NOMO-1 (cell line): ENCODE results near the gene SDK2.
"Not testable (repeated sequence)": the region's sequence is repeated elsewhere in the genome, so short reads cannot be mapped to it uniquely, and the experiment has no call there.

Experiments used
- DNase-seq, 2 experiments: peaks; one replicate each; lab custom pipeline; 2025; ENCODE audit not compliant: unreplicated experiment in 2 of 2; lab: John Stamatoyannopoulos, UW

SDK2 gene

DNA sequence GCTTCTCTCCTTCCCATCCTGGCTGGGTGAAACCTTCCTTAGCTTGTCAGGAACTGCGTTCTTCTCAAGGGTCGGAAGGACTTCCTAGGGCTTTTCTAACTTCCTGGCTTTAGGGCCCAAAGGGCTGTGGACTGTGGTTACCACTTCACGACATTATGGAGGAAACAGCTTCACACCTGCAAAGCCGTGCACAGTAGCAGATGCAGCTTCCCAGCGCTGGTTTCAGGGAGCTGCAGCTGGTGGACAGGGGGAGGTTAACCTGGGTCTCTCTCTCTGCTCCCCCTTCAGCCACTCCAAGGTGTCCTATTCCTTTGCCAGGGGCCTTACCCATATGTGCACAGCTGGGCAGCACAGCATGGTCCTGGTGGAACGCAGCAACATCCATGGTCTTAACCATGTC, 176.6 kb downstream of the SDK2 start:
- DNase-seq, result no peak

DNA sequence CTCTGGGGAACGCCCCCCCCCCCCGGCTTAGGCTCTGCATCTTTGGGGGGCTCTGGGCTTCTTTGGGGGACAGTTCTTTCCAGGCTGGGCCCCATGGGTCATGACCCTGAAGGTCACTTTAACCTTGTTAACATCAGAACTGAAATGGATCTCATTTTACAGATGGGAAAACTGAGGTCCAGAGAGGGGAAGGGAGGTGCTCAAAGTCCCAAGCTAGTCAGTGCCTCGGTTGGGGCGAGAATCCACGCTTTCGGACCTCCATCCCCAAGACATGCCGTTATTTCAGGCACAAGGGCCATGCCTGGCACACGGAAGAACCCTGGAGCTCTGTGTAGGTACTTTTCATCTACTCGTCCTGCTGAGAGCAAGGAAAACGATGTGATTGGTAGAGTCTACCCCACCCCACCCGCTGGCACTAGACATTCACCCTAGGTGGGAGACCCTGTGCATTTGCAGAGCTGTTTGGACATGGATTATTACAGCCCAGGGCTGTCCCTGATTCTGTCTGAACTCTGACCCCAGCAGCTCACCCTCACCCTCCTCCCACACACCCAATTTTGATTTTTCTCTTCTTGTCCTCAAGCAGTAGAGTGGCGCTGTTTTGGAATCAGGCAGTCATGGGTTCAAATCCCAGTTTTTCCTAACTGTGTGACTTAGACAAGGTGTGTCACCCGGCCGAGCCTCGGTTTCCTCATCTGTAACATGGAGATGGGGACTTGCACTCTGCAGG, 177.4 kb downstream of the SDK2 start:
- DNase-seq, result no peak

DNA sequence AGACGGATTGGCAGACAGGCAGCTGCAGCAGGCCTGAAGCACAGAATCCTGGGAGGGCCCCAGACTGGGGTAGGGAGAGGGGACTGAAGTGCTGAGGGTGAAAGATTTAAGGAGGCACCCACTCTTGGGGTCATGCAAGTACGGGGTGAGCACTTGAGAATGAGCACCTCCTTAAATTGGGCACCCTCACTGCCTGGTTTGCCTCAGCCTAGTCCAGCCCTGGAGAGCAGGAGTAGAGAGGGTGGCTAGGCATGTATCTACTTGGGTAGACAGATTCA, 178.4 kb downstream of the SDK2 start:
- no peak for DNase-seq

DNA sequence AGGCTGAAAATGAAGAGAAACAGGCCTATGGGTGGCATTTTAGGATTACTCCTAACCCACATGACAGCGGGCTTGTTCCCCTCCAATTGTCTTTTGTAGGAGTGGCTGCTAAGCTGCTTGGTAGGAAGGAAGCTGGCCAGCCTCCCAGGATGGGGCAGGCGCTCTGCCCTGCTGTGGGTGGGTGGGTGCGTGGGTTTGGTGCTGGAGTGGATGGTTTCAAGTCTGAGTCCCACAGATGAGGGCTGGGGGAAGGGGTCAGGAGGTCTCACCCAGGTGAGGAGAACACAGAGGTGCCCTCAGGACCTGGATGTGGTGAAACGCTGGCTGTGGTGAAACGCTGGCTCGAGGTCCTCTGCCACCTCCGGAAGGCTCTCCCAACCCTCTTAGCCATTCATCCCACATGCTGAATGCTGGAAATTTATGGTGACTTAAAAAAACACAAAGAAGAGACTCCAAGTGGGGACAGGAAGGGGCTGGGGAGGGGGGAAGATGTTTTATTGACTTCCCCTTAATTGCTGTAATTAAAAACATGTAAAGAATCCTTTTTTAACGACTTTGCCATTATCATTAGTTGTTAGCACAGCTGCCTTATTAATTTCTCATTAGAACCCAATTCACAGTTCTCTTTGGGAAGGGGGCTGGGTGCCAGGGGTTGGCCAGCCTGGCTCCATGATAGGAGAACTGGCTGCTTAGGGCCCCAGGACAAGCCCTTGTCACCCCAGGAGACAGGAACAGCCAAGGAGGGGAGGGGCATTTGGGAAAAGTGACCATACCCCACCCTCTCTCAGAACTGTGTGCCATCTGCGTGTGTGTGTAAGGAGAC, 178.9 kb downstream of the SDK2 start:
- DNase-seq, result no peak

DNA sequence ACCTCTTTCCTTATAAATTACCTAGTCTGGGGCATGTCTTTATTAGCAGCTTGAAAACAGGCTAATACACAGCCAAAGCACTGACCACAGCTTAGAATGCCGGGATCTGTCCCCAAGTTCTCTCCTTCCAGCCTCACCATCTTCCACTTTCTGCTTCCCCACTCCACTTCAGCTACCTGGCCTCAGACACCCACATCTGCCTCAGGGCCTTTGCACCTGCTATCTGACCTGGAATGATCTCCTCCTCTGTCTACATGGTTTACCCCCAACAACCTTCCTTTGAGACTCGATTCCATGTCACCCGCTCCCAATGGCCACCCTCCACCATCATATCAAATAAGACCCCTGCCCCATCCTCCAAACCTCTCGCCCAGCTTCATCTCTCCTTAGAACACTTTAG, 179.8 kb downstream of the SDK2 start:
- no peak for DNase-seq

DNA sequence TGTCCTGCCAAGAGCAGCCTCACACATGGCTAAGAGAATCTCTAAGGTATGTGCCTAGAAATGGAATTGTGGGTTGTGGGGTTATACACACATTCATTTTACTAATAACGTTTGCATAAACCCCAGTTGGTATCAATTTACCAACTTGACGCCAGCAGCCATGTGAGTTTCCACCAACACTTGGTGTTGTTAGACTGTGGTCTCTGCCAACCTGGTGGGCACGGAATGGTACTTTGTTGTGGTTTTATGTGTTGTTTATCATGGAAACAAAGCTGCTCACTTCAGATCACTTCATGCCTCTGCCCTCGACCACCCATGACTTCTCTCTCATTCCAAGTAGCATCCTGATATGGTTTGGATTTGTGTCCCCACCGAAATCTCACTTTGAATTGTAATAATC, 180.4 kb downstream of the SDK2 start:
- DNase-seq, result no peak

DNA sequence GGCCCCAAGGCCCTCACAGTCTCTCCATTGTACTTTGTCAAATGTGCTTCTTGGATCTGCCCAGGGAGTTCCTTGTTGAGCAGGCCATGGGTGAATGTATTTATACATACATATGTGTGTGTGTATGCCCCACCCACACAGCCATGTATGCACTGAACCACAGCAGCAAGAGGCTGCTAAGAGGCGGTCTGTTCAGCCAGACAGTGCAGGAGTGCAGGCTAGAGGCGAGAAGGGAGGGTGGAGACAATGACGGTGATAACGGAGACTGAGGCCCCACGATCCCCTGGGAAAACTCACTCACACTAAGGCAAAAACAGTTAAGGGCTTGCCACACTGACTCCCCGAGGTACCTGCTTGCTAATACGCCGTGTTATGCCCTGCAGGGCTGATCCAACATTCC, 181.4 kb downstream of the SDK2 start:
- DNase-seq, result no peak

DNA sequence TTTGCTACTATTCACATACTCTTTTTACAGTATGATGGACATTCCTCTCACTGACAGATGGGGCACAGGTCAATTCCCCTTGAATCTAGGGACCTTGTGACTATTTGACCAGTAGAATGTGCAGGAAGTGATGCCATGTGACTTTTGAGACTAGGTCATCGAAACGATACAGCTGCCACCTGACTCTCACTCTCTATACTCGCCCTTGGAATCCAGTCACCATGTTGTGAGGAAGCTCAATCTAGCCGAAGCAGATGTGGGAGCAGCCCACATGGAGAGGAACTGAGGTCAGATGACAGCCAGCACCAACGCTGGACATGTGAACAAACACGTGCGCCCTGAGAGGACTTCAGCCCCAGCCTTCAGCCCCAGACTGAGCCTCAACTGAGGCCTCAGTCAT, 184.3 kb downstream of the SDK2 start:
- DNase-seq, result no peak

DNA sequence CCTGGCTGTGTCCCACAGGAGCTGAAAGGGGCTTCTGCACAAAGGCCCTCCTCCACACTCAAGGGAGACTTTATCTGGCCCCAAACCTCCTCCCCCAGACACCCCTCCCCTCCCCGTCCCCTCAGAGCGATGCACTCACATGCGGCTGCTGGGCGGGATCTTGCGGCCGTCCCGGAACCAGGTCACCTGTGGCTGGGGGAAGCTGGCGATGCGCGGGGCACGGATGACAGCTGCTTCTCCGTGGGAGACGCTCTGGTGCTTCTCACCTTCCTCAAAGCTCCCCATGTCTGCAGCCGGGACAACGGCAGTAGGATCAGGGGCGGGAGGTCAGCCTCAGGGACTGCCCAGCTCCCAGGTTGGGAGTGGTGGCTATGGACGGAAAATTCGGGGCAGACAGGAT, 188.5 kb downstream of the SDK2 start:
- no peak for DNase-seq

DNA sequence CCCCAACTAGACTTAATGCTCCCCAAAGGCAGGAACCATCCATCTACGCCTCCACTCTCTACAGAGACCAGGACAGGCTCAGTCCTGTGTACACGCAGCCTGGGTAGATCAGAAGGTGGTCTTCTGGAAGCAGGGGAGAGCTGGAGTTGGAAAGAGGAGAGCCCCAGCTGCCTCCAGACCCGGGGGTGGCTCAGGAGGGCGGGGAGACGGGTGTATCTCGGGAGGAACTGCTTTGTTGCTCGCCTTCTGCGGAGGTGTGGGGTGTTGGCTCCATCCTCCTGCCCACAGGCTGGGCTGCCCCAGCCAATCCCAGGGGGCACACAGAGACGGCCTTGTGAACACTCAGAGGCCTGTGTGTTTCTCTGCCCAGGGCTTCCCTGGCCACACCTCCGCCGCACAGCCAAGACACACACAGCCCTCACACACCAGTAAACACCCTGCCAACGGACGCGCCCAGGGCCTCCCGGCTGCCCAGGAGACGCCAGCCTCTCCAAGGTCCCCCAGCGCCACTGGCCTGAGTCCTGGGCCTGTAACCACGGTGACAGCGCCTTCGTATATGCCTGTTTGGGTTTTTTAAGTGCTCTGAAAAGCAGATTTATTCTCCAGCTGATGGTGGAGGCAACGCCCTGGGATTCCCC, 189.1 kb downstream of the SDK2 start:
- no peak for DNase-seq

DNA sequence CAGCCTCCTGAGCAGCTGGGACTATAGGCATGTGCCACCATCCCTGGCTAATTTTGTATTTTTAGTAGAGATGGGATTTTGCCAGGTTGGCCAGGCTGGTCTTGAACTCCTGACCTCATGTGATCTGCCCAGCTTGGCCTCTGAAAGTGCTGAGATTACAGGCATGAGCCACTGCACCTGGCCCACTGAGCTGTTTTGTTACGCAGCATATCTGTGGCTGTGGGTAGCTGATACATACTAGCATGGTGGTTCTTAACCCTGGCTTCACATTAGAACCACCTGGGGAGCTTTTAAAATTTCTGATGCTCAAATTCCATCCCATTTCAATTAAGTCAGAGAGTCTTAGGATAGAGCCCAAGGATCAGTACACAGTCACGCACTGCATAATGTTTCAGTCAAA, 190.8 kb downstream of the SDK2 start:
- DNase-seq, result not testable (repeated sequence)

DNA sequence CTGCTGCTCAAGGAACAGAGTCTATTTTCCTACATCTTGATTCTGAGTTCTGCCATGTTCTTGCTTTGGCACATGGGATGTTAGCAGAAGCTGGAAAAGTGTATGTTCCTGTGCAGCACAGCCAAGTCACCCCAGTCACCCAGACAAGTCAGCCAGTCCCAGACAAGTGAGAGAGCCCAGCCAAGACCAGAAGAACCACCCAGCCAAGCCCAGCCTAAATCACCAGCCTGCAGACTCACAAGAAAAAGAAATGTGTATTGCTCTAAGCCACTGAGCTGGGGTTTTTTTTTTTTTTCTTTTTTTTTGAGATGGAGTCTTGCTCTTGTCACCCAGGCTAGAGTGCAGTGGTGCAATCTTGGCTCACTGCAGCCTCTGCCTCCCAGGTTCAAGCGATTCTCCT, 191.2 kb downstream of the SDK2 start:
- DNase-seq, result no peak

DNA sequence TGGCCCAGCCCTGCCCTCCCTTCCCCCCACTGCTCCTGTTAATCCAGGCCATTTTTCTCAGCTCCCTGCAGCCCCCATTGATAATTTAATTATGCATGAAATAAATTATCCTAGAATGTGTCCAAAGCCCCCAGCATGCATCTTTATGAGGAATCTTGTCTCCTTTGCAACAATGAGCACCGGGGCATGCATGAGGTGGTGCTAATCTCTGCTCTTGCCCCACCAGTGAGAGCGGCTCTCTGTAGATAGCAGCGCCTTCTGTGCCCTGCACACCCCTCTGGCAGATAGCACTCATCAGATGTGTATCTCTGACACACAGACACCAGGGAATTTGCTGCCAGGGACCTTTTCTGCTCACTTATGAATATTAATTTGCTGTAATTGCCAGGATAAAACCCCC, 192.2 kb downstream of the SDK2 start:
- DNase-seq, result no peak

DNA sequence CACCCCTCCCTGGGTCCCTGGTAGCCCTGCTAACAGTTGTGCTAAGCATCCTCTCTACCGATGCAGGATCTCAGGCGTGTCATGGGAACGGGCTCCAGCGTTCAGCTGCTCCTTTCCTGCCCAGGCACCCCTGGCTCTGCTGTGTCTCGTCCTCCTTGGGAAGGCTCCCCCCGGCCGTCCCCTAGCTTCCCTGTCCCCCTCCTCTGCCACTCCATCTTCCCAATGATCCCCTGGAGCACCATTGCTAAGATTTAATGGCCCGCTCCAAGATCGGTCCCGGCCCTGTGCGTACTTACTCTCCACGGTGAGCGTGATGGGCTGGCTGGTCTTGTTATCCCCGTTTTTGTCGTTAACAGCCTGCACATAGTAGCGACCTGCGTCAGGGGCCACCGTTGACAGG, 196.9 kb downstream of the SDK2 start:
- no peak for DNase-seq

DNA sequence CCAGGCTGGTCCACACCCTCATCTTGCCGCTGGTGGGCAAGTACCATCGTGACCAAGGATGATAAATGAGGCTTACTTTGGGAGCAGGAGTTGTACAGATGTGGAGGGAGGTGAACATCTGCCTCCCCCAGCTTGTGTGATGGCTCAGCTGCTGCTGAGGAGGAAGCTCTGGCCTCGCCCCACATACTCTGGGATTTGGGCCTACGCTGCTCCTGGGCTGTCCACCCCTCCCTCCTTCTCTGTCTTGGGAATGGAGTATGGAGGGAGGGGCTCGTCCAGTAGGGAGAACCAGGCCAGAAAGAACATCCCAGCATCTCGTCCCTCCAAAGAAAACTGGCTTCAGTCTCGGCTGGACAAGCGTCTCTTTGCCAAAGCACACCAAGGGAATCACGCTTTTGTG, 197.6 kb downstream of the SDK2 start:
- DNase-seq, result no peak

DNA sequence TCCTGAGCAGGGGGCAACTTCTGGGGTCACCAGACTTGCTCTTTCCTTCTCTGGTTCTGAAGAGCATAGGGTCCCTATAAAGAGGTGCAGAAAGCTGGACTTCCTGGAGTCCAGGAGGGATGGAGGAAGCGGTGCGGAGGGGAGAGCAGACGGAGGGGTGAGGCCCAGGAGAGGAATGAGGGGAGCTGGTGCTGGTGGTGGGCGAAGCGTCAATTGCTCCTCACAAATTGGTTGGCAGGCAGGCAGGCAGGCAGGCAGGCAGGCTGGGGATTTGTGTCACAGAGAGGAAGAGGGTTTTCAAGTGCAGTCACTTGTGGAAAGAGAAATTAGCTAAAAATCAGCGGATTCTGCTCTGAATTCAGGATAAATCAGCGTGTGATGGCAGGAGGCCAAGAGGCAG, 198.8 kb downstream of the SDK2 start:
- DNase-seq, result no peak

DNA sequence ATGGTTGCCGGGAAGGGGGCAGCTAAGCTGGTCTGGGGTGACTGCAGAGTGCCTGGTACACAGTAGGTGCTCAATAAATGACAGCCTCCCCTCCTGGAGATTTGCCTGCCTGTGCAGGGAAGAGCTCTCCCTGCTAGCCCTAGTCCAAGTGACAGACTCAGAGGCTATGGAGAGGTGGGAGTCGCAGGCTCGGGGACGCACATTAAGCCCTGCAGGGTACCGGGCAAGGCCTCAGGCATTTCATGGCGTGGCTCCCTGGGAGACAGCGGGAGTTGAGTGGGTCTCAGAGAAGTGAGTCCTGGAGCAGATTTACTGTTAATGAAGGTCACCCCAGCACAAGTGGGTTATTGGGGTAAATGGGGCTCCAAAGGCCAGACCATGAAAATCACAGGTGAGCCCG, 200.2 kb downstream of the SDK2 start:
- no peak for DNase-seq

DNA sequence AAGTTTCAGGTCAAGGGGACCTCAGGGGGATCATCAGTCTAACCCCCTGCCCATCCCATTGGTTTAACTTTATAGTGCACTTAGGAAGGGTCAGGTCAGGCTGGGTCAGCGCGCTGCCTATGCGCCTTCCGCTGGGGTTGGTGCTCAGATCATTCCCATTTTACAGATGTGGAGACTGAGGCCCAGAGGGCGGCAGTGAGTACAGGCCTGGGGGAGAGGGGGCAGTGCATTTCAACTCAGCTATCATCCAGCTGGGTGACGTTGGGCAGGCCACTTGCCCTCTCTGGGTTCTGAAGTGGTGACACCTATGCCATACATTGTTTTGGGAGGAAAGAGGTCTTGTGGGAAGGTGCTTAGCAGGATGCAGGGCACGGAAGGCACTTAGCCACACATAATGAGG, 204.6 kb downstream of the SDK2 start:
- DNase-seq, result no peak

DNA sequence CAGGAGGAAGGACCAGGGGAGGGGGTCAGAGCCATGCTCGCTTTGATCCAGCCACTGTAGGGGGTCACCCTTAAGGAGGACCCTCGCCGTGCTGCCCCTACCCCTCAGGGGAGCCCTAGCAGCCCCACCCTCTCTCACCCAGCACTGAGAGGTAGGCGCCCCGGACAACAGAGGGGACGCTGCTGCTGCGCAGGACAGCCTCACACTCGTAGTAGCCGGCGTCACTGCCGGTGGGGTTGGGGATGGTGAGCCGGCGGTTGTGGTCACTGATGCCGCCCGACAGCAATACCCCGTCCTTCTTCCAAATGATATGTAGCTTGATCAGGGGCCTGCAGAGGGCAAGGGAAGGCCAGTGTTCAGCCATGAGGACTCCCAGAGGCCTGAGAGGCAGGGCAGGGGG, 206.4 kb downstream of the SDK2 start:
- no peak for DNase-seq

DNA sequence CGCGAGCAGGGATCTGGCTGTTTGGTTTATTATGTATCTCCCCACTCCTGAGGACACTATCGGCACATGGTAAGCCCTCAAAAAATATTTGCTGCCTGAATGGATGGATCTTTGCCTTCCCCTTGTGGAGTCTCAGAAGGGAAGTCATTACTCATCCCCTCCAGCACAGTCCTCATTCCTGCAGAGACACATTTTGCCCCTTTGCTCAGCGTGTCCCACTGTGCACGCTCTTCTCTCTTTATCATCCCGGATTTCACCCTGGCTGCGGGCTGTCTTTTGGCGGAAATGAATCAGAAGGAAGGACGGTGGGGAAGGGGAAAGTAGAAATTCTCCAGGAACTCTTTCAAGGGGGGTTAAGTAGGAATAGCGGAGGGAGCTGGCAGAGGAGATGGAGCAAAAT, 207.3 kb downstream of the SDK2 start:
- DNase-seq, result no peak

DNA sequence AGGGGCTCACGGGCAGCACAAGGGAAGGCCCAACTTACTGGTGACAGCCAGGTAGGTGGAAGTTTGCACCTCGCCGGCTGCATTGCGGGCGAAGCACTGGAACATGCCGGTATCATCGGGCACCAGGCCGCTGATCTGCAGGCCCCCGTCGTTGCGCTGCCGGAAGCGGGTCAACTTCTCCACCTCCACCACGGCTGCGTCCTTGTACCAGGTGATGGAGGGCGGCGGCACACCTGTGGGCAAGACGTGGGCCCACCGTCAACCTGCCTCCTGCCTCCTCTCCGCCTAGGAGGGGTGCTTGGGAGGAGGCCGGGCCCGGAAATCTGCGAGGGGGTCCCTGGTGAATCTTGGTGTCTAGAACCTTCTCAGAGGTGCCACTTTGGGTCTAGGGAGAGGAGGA, 208.8 kb downstream of the SDK2 start:
- no peak for DNase-seq

DNA sequence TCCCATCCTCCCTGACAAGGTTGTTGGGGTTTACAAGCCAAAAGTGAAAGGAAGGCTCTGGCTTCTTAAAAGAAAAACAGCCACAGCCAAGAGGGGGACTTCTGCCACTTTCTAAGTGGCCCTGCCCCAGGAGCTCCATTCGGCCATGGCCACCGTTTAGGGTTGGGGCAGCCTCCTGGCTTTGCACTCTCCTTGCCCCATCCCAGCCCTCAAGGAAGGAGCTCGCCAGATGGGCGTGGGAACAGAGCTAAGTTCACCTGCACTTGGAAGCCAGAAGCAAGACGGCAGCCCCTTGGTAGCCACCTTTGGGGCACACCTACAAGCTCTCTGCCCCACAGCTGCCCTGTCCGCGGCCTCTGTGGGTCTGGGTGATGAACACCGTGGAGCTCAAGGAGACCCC, 210.1 kb downstream of the SDK2 start:
- DNase-seq, result no peak
